Activated CD4-positive, alpha-beta T cell treated with anti-CD3 and anti-CD28 coated beads, Interleukin-2, amount 50 U/mL, for 16 hours (primary cell): ENCODE measurements around the gene CLDN14.

Source experiments
- DNase-seq: peaks from one replicate; pipeline ENCODE4 v3.0.0-alpha.2; 2020

Gene CLDN14

GRCh38 chr21:36466061-36466511 is 13.8 kb downstream of the CLDN14 start:
- DNase-seq, result no peak

GRCh38 chr21:36465478-36465877 is 14.4 kb downstream of the CLDN14 start:
- DNase-seq, result no peak

DNA sequence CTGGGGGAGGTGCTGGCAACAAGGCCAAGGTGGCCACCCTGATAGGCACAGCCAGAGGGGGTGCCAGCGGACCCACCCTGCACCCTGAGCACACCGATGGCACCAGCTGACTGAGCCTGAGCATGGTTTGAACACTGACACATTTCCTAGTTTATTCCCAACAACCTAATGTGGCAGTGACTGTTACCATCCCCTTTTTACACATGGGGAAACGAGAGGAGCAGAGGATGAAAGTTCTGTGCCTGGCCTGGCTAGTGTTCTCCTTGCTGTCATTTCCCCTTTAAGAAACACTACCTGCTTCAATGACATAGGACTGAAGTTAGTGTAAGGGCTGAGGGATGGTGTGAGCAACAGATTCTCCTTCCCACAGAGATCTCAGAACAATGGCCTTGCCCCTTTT is 15.3 kb downstream of the CLDN14 start:
- no peak for DNase-seq

DNA sequence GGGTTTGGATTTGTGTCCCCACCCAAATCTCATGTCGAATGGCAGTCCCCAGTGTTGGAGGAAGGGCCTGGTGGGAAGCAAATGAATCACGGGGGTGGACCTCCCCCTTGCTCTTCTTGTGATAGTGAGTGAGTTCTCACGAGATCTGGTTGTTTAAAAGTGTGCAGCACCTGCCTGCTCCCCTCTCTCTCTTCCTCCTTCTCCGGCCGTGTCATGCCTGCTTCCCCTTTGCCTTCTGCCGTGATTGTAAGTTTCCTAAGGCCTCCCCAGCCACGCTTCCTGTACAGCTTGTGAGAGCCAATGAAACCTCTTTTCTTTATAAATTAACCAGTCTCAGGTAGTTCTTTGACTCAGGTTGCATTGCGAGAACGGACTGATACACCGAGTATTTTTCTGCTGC is 15.9 kb downstream of the CLDN14 start:
- no peak for DNase-seq

DNA sequence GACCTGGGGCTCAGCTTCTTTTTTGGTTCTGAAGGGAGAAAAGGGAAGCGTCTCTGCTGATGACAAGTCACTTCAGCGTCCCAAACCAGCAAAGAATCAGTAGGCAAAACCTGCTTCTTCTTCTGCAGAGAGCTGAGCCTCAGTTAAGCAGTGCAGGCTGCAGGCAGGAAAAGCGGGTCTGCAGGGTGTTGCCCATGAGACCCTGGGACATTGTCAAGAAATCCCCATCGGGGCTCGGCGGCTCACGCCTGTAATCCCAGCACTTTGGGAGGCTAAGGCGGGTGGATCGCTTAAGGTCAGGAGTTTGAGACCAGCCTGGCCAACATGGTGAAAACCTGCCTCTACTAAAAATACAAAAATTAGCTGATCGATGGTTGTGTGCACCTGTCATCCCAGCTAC is 16.7 kb downstream of the CLDN14 start:
- no peak for DNase-seq

- DNase-seq, result no peak
These were observed 17.9 kb downstream of the CLDN14 start for GRCh38 chr21:36461918-36462486.

DNA sequence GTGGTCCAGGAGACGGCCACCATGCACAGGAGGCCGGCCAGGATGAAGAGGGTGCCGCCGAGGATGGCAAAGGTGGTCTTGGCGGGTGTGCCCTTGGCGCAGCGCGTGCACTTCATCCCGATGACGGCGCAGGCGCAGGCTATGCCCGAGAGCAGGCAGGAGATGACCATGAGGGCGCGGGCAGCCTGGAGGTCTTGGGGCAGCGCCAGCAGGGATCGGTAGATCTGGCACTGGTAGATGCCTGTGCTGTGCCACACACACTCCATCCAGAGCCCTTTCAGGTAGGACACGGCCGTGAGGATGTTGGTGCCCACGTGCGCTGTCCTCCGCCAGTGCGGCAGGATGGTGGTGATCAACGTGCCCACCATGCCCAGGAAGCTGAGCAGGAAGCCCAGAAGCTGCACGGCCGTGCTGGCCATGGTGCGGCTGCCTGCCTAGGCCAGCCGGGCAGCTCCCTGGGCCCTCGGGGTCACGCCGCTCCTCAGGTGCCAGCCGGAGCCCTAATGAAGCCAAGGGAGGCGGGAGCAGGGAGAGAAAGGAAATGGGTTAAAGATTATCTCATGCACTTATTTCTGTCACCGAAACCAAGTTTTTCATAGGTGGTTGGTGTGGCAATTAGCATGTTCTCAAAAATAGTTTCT is 18.5 kb downstream of the CLDN14 start:
- DNase-seq, result no peak

GRCh38 chr21:36460866-36461265 is 19.1 kb downstream of the CLDN14 start:
- DNase-seq, result no peak

- DNase-seq, result no peak
These were observed 20.8 kb downstream of the CLDN14 start for GRCh38 chr21:36459098-36459497.

- no peak for DNase-seq
These were observed 23.1 kb downstream of the CLDN14 start for GRCh38 chr21:36456729-36457414.

DNA sequence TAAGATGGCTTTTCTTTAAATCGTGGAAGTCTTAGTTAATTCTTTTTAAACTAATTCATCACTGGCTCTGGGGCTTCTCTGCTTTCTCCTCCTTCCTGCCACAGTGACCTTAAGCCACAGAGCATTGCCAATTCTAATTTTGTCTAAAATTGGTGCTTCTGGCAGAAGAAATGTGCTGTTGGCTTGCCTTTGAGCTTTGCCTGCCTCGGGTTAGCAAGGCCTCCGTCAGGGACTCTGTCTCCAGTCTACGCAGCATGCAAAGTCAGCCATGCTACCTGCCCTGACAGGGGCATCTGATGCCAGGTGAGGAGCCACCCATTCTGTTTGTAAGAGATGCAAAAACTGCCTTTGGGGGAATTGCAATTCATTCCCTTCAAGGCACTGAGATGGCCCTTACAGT is 25.2 kb downstream of the CLDN14 start:
- no peak for DNase-seq

DNA sequence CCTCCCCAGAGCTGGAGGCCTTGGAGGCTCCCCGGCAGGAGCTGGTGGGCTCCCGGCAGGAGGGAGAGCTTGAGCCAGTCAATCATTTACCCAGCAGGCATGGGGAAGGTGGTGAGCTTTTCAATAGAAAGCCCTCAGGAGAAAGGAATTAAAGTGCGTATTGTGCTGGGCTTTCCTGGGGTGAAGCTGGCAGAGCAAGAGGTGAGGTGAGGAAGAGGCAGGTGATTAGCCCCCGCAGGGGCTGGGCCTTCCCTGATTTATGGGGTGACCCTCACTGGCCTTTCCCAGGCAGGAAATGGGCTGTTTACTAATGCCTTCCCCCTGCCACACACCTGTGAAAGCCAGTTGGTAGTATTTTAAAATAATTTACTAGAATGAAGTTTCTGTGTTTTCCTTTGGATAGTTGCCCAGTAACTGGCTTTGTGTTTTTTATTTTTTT is 25.8 kb downstream of the CLDN14 start:
- DNase-seq, result no peak

DNA sequence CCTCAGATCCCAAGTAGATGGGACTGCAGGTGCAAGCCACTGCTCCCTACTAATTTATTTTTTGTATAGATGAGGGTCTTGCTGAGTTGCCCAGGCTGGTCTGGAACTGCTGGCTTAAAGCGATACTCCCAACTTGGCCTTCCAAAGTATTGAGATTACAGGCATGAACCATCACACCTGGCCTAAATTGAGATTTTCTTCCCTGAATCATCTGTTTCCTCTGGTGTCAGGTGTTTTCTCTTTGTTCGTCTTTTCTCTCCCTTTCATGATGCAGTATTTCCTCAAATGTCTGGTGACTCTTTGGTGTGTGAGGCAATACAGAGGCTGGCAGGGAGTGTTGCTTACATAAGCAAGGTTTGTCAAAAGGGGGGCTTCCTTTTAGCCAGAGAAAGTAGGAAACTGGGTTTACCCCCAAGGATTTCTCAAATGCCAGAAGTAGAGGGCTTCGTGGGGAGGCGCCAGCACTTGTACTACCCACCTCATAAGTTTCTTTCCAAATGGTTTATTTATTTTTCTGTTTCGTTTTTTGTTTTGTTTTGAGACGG is 27.6 kb downstream of the CLDN14 start:
- no peak for DNase-seq

- no peak for DNase-seq
These were observed 28.4 kb downstream of the CLDN14 start for GRCh38 chr21:36451506-36451905.

DNA sequence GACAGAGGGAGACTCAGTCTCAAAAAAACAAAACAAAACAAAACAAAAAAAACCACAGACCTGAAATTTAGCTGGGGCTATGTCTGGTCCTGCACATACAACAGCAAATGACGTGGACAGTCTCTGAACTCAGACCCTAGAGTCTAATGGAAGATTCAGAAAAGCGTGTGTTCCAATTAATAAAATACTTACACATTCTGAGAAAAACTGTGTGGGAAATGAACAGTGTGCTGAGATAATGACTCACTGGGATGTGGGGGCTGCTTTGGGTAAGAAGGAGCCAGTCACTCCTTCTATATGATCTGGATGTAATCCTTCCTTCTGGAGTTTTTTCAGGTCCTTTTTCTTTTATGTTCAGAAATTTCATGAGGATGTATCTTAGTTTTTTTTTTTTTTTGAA is 29.4 kb downstream of the CLDN14 start:
- DNase-seq, result no peak

DNA sequence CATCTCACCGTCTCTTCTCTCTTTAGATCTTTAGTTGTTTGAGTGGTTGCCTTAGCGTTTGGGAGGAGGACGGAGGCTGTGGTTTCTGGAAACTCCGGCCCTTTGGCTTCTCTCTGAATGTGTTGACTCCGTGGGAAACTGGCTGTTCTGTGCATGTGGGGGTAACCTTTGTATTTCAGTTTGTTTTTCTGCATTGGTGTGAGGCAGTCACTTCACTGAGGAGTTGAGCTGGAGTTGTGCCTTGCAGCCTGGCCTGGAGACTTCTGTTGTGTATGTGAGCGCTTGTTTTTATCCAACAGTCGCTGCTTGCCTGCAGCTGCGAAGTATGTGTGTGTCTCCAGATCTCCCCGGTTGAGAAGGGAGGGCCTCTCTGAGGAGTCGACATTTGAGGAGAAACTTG is 33.6 kb downstream of the CLDN14 start:
- DNase-seq, result no peak

GRCh38 chr21:36441715-36442114 is 38.2 kb downstream of the CLDN14 start:
- DNase-seq, result no peak

GRCh38 chr21:36437745-36438128 is 42.2 kb downstream of the CLDN14 start:
- DNase-seq, result no peak

DNA sequence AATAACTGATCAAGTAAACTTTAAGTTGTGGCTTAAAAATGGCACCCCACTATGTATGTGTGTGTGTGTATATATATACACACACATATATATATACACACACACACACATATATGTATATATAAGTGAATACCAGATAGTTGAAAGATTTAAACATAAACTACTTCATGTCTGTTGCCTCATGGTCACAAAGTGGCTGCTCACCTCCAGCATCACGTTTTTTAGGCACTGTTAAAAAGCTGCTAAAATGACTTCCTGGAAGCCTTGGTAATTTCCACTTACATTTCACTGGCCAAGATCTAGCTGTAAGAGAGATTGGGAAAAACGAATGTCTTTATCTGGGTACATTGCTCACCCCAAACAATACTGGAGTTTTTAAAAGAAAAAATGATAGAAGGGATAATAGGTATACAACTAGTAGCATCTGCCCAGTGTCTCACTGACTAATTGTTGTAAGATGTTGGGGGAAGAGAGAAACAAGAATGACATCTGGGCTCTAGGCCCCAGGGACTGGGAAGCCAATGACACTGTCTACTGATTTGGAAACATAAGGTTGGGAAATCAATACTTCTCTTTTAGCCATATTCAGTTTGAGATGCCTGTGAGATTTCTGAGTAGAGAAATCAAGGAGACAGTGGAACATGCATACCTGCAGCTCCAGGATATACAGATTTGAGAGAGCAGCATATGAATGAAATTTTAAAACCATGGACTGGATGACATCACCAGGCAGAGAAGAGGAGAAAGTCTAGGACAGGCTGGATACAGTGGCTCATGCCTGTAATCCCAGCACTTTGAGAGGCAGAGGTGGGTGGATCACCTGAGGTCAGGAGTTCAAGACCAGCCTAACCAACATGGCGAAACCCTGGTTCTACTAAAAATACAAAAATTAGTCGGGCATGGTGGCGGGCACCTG is 42.8 kb downstream of the CLDN14 start:
- DNase-seq, result no peak

- no peak for DNase-seq
These were observed 45.8 kb downstream of the CLDN14 start for GRCh38 chr21:36434144-36434543.

DNA sequence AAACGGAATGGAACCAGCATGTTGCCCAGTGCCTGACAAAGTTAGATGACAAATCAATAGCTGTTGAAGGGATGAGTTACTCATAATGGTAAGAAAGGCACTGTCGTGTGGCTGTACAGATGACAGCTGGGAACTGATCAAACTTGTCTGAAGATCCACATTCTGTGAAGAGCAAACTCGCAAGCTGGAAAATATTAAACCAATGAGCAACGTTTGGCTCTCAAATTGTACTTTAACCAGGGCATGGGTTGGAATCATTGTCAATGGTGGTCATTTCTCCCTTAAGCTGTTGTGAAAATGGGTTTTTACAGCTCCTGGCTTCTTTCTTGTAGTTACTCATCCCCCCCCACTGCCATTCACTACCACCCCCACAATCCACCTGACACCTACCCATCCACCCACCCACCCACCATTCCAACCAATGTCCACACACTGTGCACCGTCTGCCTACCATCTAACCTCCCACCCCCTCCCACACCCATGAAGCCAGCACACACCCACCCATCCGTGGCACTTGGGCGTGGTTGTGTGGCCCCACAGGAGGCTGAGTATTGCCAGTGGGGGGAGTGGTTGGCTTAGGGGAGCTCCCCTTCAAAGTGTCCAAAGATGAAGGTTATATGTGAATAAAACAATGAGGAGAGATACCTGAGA is 46.7 kb downstream of the CLDN14 start:
- DNase-seq, result no peak

DNA sequence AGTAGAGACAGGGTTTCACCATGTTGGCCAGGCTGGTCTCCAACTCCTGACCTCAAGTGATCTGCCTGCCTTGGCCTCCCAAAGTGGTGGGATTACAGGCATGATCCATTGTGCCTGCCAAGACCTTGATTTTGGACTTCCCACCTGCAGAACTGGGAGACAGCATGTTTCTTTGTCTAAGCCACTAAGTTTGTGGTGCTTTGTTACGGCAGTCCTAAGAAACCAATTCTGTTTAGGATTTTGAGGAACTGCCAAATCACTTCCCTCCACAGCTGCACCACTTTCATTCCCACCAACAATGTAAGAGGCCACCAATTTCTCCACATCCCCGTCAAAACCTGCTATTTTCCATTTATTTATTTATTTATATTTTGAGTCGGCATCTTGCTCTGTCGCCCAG is 48.7 kb downstream of the CLDN14 start:
- no peak for DNase-seq

DNA sequence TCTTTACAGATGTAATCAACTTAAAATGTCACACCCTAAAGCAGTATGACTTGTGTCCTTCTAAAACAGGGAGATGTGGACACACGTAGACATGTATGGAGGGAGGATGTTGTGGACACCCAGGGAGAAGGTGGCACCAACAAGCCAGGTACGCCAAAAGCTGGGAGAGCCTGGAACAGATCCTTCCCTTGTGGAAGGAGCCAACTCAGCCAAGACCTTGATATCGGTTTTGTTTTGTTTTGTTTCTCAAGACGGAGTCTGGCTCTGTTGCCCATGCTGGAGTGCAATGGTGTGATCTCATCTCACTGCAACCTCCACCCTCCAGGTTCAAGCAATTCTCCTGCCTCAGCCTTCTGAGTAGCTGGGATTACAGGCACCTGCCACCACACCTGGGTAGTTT is 49.1 kb downstream of the CLDN14 start:
- DNase-seq, result no peak
